ENCODE data around the gene AKAP6.

The AKAP6 gene

DNA sequence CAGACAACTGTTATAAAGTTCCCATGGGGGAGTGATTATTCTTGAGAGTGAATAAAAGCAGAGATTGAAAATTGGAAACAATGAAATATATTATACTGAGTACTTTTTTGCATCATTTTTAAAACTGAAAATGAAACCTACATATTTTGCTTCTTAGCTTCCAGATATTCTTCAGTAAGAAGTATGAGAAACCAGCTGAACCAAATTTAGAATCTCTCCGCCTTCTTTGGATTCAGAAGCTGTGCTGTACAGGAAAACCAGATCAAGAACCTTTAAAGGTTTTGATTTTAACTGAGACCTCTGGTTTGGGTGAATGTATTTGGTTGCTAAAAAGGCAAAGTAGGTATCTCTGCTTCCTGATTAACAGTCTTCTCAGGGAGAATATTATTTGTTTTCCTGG lies 109.4 kb downstream of the AKAP6 start:
- TF ChIP-seq, protein P1, sequence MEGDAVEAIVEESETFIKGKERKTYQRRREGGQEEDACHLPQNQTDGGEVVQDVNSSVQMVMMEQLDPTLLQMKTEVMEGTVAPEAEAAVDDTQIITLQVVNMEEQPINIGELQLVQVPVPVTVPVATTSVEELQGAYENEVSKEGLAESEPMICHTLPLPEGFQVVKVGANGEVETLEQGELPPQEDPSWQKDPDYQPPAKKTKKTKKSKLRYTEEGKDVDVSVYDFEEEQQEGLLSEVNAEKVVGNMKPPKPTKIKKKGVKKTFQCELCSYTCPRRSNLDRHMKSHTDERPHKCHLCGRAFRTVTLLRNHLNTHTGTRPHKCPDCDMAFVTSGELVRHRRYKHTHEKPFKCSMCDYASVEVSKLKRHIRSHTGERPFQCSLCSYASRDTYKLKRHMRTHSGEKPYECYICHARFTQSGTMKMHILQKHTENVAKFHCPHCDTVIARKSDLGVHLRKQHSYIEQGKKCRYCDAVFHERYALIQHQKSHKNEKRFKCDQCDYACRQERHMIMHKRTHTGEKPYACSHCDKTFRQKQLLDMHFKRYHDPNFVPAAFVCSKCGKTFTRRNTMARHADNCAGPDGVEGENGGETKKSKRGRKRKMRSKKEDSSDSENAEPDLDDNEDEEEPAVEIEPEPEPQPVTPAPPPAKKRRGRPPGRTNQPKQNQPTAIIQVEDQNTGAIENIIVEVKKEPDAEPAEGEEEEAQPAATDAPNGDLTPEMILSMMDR (IDR thresholded peaks at IDR 0.05; ENCODE audit: low read depth, low read length, missing control alignments): no peak
- H3K27ac ChIP-seq: no peak overlapping the region
- in situ Hi-C loops (cut with HindIII; ENCODE audit: low pct_ligation_motif_present, low sequenced_read_pairs): no loop called here

DNA sequence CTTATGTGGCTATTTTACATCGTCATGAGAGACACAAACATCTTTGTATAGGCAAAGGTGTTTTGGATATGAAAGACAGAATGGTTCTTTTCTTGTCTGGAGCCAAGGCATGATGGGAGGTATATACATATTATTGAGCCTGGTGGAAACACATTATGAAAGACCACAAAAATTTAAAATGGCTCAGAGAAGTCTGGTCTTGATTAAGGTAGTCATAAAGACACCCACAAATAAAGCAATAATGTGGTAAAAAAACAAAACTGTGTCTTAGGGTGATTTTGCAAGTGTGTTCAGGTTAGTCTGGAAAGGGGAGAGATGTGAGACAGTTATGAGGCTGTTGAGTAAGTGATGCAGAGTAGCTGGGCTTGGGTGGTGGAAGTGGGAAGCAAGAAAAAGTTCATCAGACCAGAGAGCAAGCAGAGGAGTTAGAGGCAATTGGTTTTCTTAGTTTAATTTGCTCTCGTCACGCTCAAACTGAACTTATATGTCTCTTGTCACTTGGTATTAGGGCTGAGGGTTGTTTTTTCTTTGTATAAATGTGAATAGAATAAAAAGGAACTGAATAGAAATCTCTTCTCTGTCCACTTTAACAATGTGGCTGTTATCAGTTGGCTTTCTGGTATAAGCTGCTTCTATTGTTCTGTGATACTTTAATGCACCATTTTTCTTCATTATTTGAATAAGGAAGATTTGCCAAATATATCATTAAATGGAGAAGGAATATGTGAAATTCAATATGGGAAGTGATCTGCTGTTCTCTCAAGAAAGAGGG lies 115.0 kb downstream of the AKAP6 start:
- H3K27me3 ChIP-seq (replicated peaks): no peaks in the 10 kb centered on the region
- TF ChIP-seq, protein P1 (IDR thresholded peaks at IDR 0.05; ENCODE audit: low read depth, low read length, missing control alignments): no peak
- H3K27ac ChIP-seq: no peak overlapping the region
- no peak for DNase-seq
- H3K4me3 ChIP-seq (ENCODE audit: low read depth, low read length): no peak overlapping the region
- H3K36me3 ChIP-seq (replicated peaks): no peaks in the 10 kb centered on the region
- in situ Hi-C loops (cut with HindIII; ENCODE audit: low pct_ligation_motif_present, low sequenced_read_pairs): no loop called here

More for the DNA sequence above, 109.4 kb downstream of the AKAP6 start:
- H3K27me3 ChIP-seq (replicated peaks): no peaks in the 10 kb centered on the region
- no peaks in the 10 kb centered on the region for H3K36me3 ChIP-seq (replicated peaks)
- DNase-seq: no peak
- no peak overlapping the region for H3K4me3 ChIP-seq (ENCODE audit: low read depth, low read length)

- in situ Hi-C loops (cut with HindIII; ENCODE audit: low pct_ligation_motif_present, low sequenced_read_pairs): no loop called here
- TF ChIP-seq, protein P1 (IDR thresholded peaks at IDR 0.05; ENCODE audit: low read depth, low read length, missing control alignments): no peak
- H3K27ac ChIP-seq: no peak overlapping the region
- H3K36me3 ChIP-seq (replicated peaks): no peaks in the 10 kb centered on the region
- no peaks in the 10 kb centered on the region for H3K27me3 ChIP-seq (replicated peaks)
- no peak overlapping the region for H3K4me3 ChIP-seq (ENCODE audit: low read depth, low read length)
- no peak for DNase-seq
These were observed 118.3 kb downstream of the AKAP6 start for GRCh38 chr14:32447371-32447770.

DNA sequence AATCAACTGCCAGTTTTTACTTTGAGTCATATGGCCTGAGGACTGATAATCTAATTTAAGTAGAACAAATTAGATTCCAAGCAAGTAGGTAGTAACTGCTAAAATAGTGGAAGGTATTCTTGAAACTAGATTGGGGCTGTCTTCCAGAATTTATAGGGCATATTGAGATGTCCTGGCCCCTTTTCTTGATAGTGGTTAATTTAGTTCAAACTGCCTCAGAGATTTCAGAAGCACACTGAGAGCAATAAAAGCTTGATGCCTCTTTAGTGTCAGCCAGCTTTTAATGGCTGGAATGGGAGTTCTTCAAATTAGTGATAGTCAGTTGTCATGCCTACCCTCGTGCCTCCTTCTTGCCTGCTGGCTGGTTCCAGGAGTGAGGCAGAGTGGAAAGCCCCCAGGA lies 120.5 kb downstream of the AKAP6 start:
- TF ChIP-seq, protein P1 (IDR thresholded peaks at IDR 0.05; ENCODE audit: low read depth, low read length, missing control alignments): no peak
- in situ Hi-C loops (cut with HindIII; ENCODE audit: low pct_ligation_motif_present, low sequenced_read_pairs): no loop called here

GRCh38 chr14:32450919-32451675 lies 122.0 kb downstream of the AKAP6 start:
- in situ Hi-C loops (cut with HindIII; ENCODE audit: low pct_ligation_motif_present, low sequenced_read_pairs): no loop called here
- TF ChIP-seq, protein P1 (IDR thresholded peaks at IDR 0.05; ENCODE audit: low read depth, low read length, missing control alignments): no peak
- no peak overlapping the region for H3K4me3 ChIP-seq (ENCODE audit: low read depth, low read length)

More for the DNA sequence above, 120.5 kb downstream of the AKAP6 start:
- no peaks in the 10 kb centered on the region for H3K27me3 ChIP-seq (replicated peaks)
- H3K27ac ChIP-seq: no peak overlapping the region
- H3K4me3 ChIP-seq (ENCODE audit: low read depth, low read length): no peak overlapping the region
- no peak for DNase-seq
- H3K36me3 ChIP-seq (replicated peaks): no peaks in the 10 kb centered on the region

More at GRCh38 chr14:32450919-32451675, 122.0 kb downstream of the AKAP6 start:
- no peaks in the 10 kb centered on the region for H3K27me3 ChIP-seq (replicated peaks)
- no peaks in the 10 kb centered on the region for H3K36me3 ChIP-seq (replicated peaks)
- no peak for DNase-seq
- H3K27ac ChIP-seq: no peak overlapping the region
